C4-2B (cell line): ENCODE results near the gene PALLD.
"Not testable (repeated sequence)": the region's sequence is repeated elsewhere in the genome, so short reads cannot be mapped to it uniquely, and the experiment has no call there.

Experiments used
- H3K27ac ChIP-seq: fragments of 450-650 bp; 2 replicates; pipeline ENCODE4 v1.5.1; 2017
- ZFX ChIP-seq: fragments of 450-650 bp; IDR thresholded peaks from 2 replicates; pipeline ENCODE4 v1.6.1; 2017
- TF ChIP-seq, protein P1 (sequence below): fragments of 450-650 bp; conservative IDR thresholded peaks from 2 replicates; pipeline ENCODE4 v1.5.1; 2017; ENCODE audit warnings: mild to moderate bottlenecking

PALLD gene

DNA sequence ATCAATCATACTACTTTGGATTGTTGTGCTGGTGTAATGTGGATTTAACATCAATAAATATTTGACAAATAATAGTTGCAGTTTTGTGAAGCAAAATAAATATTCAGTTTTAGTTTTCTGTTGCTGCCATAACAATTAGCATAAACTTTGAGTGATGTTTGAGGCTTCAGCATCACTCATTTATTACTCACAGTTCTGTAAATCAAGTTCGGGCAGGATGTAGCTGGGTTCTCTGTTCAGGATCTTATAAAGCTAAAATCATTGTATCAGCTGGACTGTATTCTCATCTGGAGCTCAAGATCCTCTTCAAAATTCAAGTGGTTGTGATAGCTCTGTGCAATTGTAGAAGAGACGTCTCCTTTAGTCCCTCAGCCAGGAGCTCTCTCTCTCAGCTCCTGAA is 431.5 kb downstream of the PALLD start:
- TF ChIP-seq, protein P1, sequence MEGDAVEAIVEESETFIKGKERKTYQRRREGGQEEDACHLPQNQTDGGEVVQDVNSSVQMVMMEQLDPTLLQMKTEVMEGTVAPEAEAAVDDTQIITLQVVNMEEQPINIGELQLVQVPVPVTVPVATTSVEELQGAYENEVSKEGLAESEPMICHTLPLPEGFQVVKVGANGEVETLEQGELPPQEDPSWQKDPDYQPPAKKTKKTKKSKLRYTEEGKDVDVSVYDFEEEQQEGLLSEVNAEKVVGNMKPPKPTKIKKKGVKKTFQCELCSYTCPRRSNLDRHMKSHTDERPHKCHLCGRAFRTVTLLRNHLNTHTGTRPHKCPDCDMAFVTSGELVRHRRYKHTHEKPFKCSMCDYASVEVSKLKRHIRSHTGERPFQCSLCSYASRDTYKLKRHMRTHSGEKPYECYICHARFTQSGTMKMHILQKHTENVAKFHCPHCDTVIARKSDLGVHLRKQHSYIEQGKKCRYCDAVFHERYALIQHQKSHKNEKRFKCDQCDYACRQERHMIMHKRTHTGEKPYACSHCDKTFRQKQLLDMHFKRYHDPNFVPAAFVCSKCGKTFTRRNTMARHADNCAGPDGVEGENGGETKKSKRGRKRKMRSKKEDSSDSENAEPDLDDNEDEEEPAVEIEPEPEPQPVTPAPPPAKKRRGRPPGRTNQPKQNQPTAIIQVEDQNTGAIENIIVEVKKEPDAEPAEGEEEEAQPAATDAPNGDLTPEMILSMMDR: no peak
- TF ChIP-seq ZFX: no peak
- H3K27ac ChIP-seq: no peak overlapping the region

- H3K27ac ChIP-seq: no peak overlapping the region
- TF ChIP-seq ZFX: no peak
- TF ChIP-seq, protein P1: no peak
These were observed 432.0 kb downstream of the PALLD start for GRCh38 chr4:168928875-168929274.

- TF ChIP-seq, protein P1: no peak
- no peak for TF ChIP-seq ZFX
- no peak overlapping the region for H3K27ac ChIP-seq
These were observed 433.8 kb downstream of the PALLD start for GRCh38 chr4:168930413-168931196.

GRCh38 chr4:168931215-168931650 is 434.4 kb downstream of the PALLD start:
- TF ChIP-seq, protein P1: no peak
- no peak for TF ChIP-seq ZFX
- H3K27ac ChIP-seq: no peak overlapping the region

DNA sequence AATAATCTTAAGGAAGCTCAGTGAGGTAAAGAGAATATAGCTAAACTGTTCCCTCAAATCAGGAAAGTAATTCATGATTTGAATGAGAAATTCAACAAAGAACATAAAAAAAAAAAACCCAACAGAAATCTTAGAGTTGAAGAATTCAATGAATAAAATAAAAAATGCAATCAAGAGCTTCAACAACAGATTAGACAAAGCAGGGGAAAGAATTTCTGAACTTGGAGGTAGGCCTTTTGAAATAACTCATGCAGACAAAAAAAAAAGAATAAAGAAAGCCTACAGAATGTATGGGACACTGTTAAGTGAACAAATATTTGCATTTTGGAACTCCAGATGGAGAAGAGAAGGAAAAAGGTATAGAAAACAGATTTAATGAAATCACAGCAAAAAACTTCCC is 435.3 kb downstream of the PALLD start:
- no peak for TF ChIP-seq ZFX
- TF ChIP-seq, protein P1: no peak
- H3K27ac ChIP-seq: no peak overlapping the region

DNA sequence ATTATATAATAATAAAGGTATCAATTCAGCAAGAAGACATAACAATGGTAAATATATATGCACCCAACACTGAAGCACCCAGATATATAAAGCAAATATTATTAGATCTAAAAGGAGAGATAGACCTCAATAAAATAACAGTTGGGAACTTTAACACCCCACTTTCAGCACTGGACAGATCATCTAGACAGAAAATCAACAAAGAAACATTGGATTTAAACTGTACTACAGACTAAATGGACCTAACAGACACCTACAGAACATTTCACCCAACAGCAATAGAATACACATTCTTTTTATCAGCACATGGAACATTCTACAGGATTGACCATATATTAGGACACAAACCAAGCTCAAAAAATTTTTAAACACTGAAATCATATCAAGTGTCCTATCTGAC is 436.6 kb downstream of the PALLD start:
- H3K27ac ChIP-seq: no peak overlapping the region
- TF ChIP-seq, protein P1: no peak

GRCh38 chr4:168937473-168937872 is 440.6 kb downstream of the PALLD start:
- not testable (repeated sequence) for H3K27ac ChIP-seq

DNA sequence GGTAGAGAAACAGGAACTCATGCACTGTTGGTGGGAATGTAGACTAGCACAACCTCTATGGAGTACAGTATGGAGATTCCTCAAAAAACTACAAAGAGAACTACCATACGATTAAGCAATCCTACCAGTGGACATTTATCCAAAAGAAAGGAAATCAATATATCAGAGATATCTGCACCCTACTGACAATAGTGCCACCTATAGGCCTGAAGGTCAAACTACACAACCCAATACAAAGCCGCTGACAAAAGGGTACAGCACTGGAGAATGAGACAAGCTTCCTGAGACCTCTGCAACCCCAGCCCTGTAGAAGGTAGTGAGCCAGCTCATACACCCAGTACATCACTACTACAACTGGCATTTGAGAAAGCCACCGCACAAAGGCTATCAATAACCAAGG is 446.1 kb downstream of the PALLD start:
- TF ChIP-seq ZFX: no peak
- TF ChIP-seq, protein P1: peak; percentile 75

More for the DNA sequence above, 446.1 kb downstream of the PALLD start:
- no peak overlapping the region for H3K27ac ChIP-seq
